EL (cell line): ENCODE results near the gene GTF3C5.
"Not testable (repeated sequence)": the region's sequence is repeated elsewhere in the genome, so short reads cannot be mapped to it uniquely, and the experiment has no call there.

Experiments used
- DNase-seq: peaks from one replicate; pipeline ENCODE4 v3.0.0-alpha.2; 2016

GTF3C5 gene

GRCh38 chr9:133030317-133031129 lies at the start of gene GTF3C5:
Gene GTF3C5, plus strand, starts transcription at chr9:133030997. Its CDS starts 15 bp downstream, at chr9:133031012.
- DNase-seq: peak; percentile 99

- no peak for DNase-seq
Measured at GRCh38 chr9:132982458-132982857, 48.3 kb upstream of the GTF3C5 start.

GRCh38 chr9:132983491-132984201 lies 47.2 kb upstream of the GTF3C5 start:
- no peak for DNase-seq

GRCh38 chr9:132984202-132985070 lies 46.4 kb upstream of the GTF3C5 start:
- no peak for DNase-seq

GRCh38 chr9:132985071-132985350 lies 45.8 kb upstream of the GTF3C5 start:
- DNase-seq: no peak

GRCh38 chr9:132985489-132985888 lies 45.3 kb upstream of the GTF3C5 start:
- DNase-seq: no peak

GRCh38 chr9:132986114-132986513 lies 44.7 kb upstream of the GTF3C5 start:
- no peak for DNase-seq

GRCh38 chr9:132986640-132987620 lies 43.9 kb upstream of the GTF3C5 start:
- peak; percentile 30 for DNase-seq

- DNase-seq: no peak
Measured at GRCh38 chr9:132988244-132989013, 42.4 kb upstream of the GTF3C5 start.

GRCh38 chr9:132989014-132989310 lies 41.8 kb upstream of the GTF3C5 start:
- no peak for DNase-seq

GRCh38 chr9:132989414-132989996 lies 41.3 kb upstream of the GTF3C5 start:
- no peak for DNase-seq

GRCh38 chr9:132989998-132990557 lies 40.7 kb upstream of the GTF3C5 start:
- DNase-seq: not testable (repeated sequence)

GRCh38 chr9:132990781-132991180 lies 40.0 kb upstream of the GTF3C5 start:
- no peak for DNase-seq

GRCh38 chr9:132991351-132992300 lies 39.2 kb upstream of the GTF3C5 start:
- DNase-seq: no peak

GRCh38 chr9:132993511-132993939 lies 37.3 kb upstream of the GTF3C5 start:
- DNase-seq: no peak

GRCh38 chr9:132994410-132995120 lies 36.2 kb upstream of the GTF3C5 start:
- DNase-seq: peak; percentile 35

- no peak for DNase-seq
Measured at GRCh38 chr9:132995121-132995420, 35.7 kb upstream of the GTF3C5 start.

- DNase-seq: no peak
Measured at GRCh38 chr9:132995879-132996278, 34.9 kb upstream of the GTF3C5 start.

- no peak for DNase-seq
Measured at GRCh38 chr9:132996526-132996925, 34.3 kb upstream of the GTF3C5 start.
